HCT116 (cell line): Measurements from ENCODE around the gene GRIK4.

ENCODE experiments used
- ATF3 ChIP-seq: IDR thresholded peaks from 2 replicates; pipeline ENCODE4 v1.6.1; 2012
- CTCF ChIP-seq, 3 experiments: fragments of 200-600 bp in 1 of 3; sonication (generic) in 1 of 3; IDR thresholded peaks in 2 of 3; conservative IDR thresholded peaks in 1 of 3; 2 replicates each; pipeline ENCODE4 v1.5.1; 2012 to 2017; ENCODE audit warnings: low read depth in 2 of 3, low read length in 2 of 3, antibody characterized with exemption in 1 of 3, borderline replicate concordance in 1 of 3, control low read depth in 1 of 3, mild to moderate bottlenecking in 1 of 3, mixed read lengths in 1 of 3, mixed run types in 1 of 3, moderate library complexity in 1 of 3; ENCODE audit not compliant: insufficient read depth in 1 of 3
- ELF1 ChIP-seq: IDR thresholded peaks from 2 replicates; pipeline ENCODE4 v1.6.1; 2012; ENCODE audit warnings: low read depth, borderline replicate concordance
- EZH2 ChIP-seq: fragments of 200-600 bp; sonication (generic); IDR thresholded peaks from 2 replicates; pipeline ENCODE4 v1.6.1; 2017; ENCODE audit warnings: antibody characterized with exemption, mixed run types
- EZH2phosphoT487 ChIP-seq: fragments of 200-600 bp; IDR thresholded peaks from 2 replicates; pipeline ENCODE4 v1.6.1; 2018; ENCODE audit warnings: antibody characterized with exemption, borderline replicate concordance
- MAX ChIP-seq: IDR thresholded peaks from 2 replicates; pipeline ENCODE4 v1.6.1; 2012
- POLR2A ChIP-seq: IDR thresholded peaks from 2 replicates; pipeline ENCODE4 v1.7.0; 2011; ENCODE audit warnings: borderline replicate concordance; ENCODE audit not compliant: insufficient read depth, insufficient read length; ENCODE audit errors: extremely low read depth
- POLR2AphosphoS5 ChIP-seq: IDR thresholded peaks from 2 replicates; pipeline ENCODE4 v1.6.1; 2011; ENCODE audit warnings: mild to moderate bottlenecking, low read depth, low read length, moderate library complexity
- RAD21 ChIP-seq: IDR thresholded peaks from 2 replicates; pipeline ENCODE4 v1.6.1; 2012; ENCODE audit warnings: low read depth, mild to moderate bottlenecking
- REST ChIP-seq: IDR thresholded peaks from 2 replicates; pipeline ENCODE4 v1.6.1; 2012; ENCODE audit warnings: low read depth
- SIN3A ChIP-seq: IDR thresholded peaks from 2 replicates; pipeline ENCODE4 v1.6.1; 2012; ENCODE audit warnings: low read depth
- YY1 ChIP-seq: IDR thresholded peaks from 2 replicates; pipeline ENCODE4 v1.6.1; 2011; ENCODE audit warnings: low read length, low read depth, moderate library complexity, mild to moderate bottlenecking; ENCODE audit not compliant: insufficient replicate concordance; ENCODE audit errors: extremely low read depth
- ZFX ChIP-seq: fragments of 450-650 bp; IDR thresholded peaks from 2 replicates; pipeline ENCODE4 v1.6.1; 2017

GRCh38 chr11:121035169-121035755, 523.7 kb downstream of the GRIK4 start:
- TF ChIP-seq SIN3A (no peak), CTCF (IDR thresholded peaks at IDR 0.05 in 2 of 3, conservative IDR thresholded peaks at IDR 0.05 in 1 of 3; ENCODE audit: borderline replicate concordance in 1 of 3, insufficient read depth in 1 of 3, low read depth in 2 of 3, low read length in 2 of 3) (no peak), RAD21 (no peak), POLR2A (no peak), EZH2 (no peak), REST (no peak), POLR2AphosphoS5 (no peak), ZFX (no peak), ELF1 (no peak), MAX (no peak), EZH2phosphoT487 (no peak), YY1 (no peak), ATF3 (no peak)
